HG02610 (cell line): ENCODE measurements around the gene FYCO1.

Experiments used
- ATAC-seq: cut with Tn5 transposase; IDR thresholded peaks from one replicate; pipeline ENCODE4 v1.9.1; 2021; ENCODE audit warnings: mild to moderate bottlenecking, moderate library complexity; ENCODE audit not compliant: unreplicated experiment

Gene FYCO1

GRCh38 chr3:45985532-45986302 lies 9.9 kb downstream of the FYCO1 start:
- ATAC-seq, result no peak

GRCh38 chr3:45984331-45985312 lies 11.0 kb downstream of the FYCO1 start:
- no peak for ATAC-seq

GRCh38 chr3:45983770-45984169 lies 11.9 kb downstream of the FYCO1 start:
- no peak for ATAC-seq

GRCh38 chr3:45981346-45982074 lies 14.1 kb downstream of the FYCO1 start:
- no peak for ATAC-seq

- no peak for ATAC-seq
Measured at GRCh38 chr3:45980819-45981218, 14.8 kb downstream of the FYCO1 start.

GRCh38 chr3:45980229-45980813 lies 15.3 kb downstream of the FYCO1 start:
- ATAC-seq, result no peak

- no peak for ATAC-seq
Measured at GRCh38 chr3:45979378-45979777, 16.2 kb downstream of the FYCO1 start.

- no peak for ATAC-seq
Measured at GRCh38 chr3:45978006-45978761, 17.4 kb downstream of the FYCO1 start.

GRCh38 chr3:45976191-45977091 lies 19.2 kb downstream of the FYCO1 start:
- ATAC-seq, result no peak

GRCh38 chr3:45975686-45976085 lies 19.9 kb downstream of the FYCO1 start:
- no peak for ATAC-seq

GRCh38 chr3:45974686-45975085 lies 20.9 kb downstream of the FYCO1 start:
- no peak for ATAC-seq

GRCh38 chr3:45972534-45973402 lies 22.9 kb downstream of the FYCO1 start:
- no peak for ATAC-seq

- no peak for ATAC-seq
Measured at GRCh38 chr3:45969953-45970352, 25.7 kb downstream of the FYCO1 start.

- ATAC-seq, result no peak
Measured at GRCh38 chr3:45969116-45969515, 26.5 kb downstream of the FYCO1 start.

GRCh38 chr3:45968706-45969105 lies 26.9 kb downstream of the FYCO1 start:
- ATAC-seq, result no peak

- no peak for ATAC-seq
Measured at GRCh38 chr3:45968149-45968548, 27.5 kb downstream of the FYCO1 start.

- ATAC-seq, result no peak
Measured at GRCh38 chr3:45967724-45968123, 27.9 kb downstream of the FYCO1 start.
